PC-3 (cell line): ENCODE measurements around the gene SYT1. TPM values are rescaled to one million over a fixed set of nuclear protein-coding genes. Genes with fewer than 3 reads are reported as not detected.

Experiments
- ATAC-seq: fragments of 200-7000 bp; cut with Tn5 transposase; 2 replicates; pipeline ENCODE4 v1.9.1; 2020; ENCODE audit warnings: mild to moderate bottlenecking, moderate library complexity
- BruUV-seq: library from RNA; stranded (reverse); fragments of 400-500 nt; replicated peaks from 2 replicates; lab custom pipeline; 2021; lab: Mats Ljungman, UMichigan
- CTCF ChIA-PET: fragments of 300-600 bp; sonication (Branson Sonifier 250); formaldehyde crosslinking; loops from one replicate; lab custom pipeline; 2022; ENCODE audit warnings: antibody characterized with exemption; lab: Charles Lee
- POLR2A ChIA-PET: fragments of 300-600 bp; sonication (Branson Sonifier 250); formaldehyde crosslinking; loops from one replicate; lab custom pipeline; 2022; ENCODE audit warnings: antibody characterized with exemption; ENCODE audit not compliant: unreplicated experiment; lab: Charles Lee
- DNase-seq: peaks from one replicate; pipeline ENCODE4 v3.0.0-alpha.2; 2015
- H2AFZ ChIP-seq: fragments of 300-600 bp; sonication (generic); 2 replicates; pipeline ENCODE4 v1.6.0; 2016; ENCODE audit warnings: antibody characterized with exemption, low read length
- H3F3A ChIP-seq: fragments of 300-600 bp; sonication (generic); one replicate; pipeline ENCODE4 v1.6.0; 2017; ENCODE audit warnings: antibody characterized with exemption, low read length, control low read depth, mild to moderate bottlenecking; ENCODE audit not compliant: unreplicated experiment
- H3K27ac ChIP-seq: fragments of 300-600 bp; sonication (generic); 2 replicates; pipeline ENCODE4 v1.5.1; 2016; ENCODE audit warnings: mild to moderate bottlenecking, low read length
- H3K27me3 ChIP-seq: fragments of 300-600 bp; sonication (generic); 2 replicates; pipeline ENCODE4 v1.6.1; 2016; ENCODE audit warnings: low read length, mixed read lengths
- H3K36me3 ChIP-seq: fragments of 300-600 bp; sonication (generic); 2 replicates; pipeline ENCODE4 v1.6.1; 2016; ENCODE audit warnings: low read depth, mixed run types, low read length, mixed read lengths
- H3K4me1 ChIP-seq: fragments of 300-600 bp; sonication (generic); 2 replicates; pipeline ENCODE4 v1.5.1; 2016; ENCODE audit warnings: low read length; ENCODE audit not compliant: insufficient read depth
- H3K4me2 ChIP-seq: fragments of 300-600 bp; sonication (generic); 2 replicates; pipeline ENCODE4 v1.6.0; 2016; ENCODE audit warnings: low read length
- H3K4me3 ChIP-seq: fragments of 300-600 bp; sonication (generic); 2 replicates; pipeline ENCODE4 v1.5.1; 2016; ENCODE audit warnings: mild to moderate bottlenecking, low read length, mixed read lengths
- H3K79me2 ChIP-seq: fragments of 300-600 bp; sonication (generic); 2 replicates; pipeline ENCODE4 v1.6.1; 2017; ENCODE audit warnings: low read length, mixed read lengths
- H3K9ac ChIP-seq: fragments of 300-600 bp; sonication (generic); 2 replicates; pipeline ENCODE4 v1.6.0; 2016; ENCODE audit warnings: mild to moderate bottlenecking, low read length
- H3K9me2 ChIP-seq: fragments of 300-600 bp; sonication (generic); replicated peaks from 2 replicates; pipeline ENCODE4 v1.6.1; 2016; ENCODE audit warnings: mixed run types, low read length, mixed read lengths
- H3K9me3 ChIP-seq: fragments of 300-600 bp; sonication (generic); 2 replicates; pipeline ENCODE4 v1.6.1; 2016; ENCODE audit warnings: low read length, mixed read lengths
- H4K20me1 ChIP-seq: fragments of 300-600 bp; sonication (generic); 2 replicates; pipeline ENCODE4 v1.6.1; 2016; ENCODE audit warnings: low read length, mixed read lengths
- EZH2 ChIP-seq: fragments of 300-600 bp; sonication (generic); IDR thresholded peaks from one replicate; pipeline ENCODE4 v1.6.1; 2017; ENCODE audit warnings: antibody characterized with exemption, mild to moderate bottlenecking, low read length; ENCODE audit not compliant: unreplicated experiment
- EZH2phosphoT487 ChIP-seq: fragments of 300-600 bp; sonication (generic); IDR thresholded peaks from 2 replicates; pipeline ENCODE4 v1.6.1; 2018; ENCODE audit warnings: mild to moderate bottlenecking, antibody characterized with exemption, low read length, borderline replicate concordance
- intact Hi-C: fragments of 100-400 bp; cut with micrococcal nuclease; formaldehyde crosslinking; loops from 2 replicates; pipeline ENCODE4 v1.9.0; 2023
- total RNA-seq: library from RNA; depleted of rRNA; stranded (reverse); fragments of >200 nt; gene quantifications from 2 replicates; pipeline ENCODE4 v1.2.3, GENCODE V29; 2014
- TF ChIP-seq, protein P1 (sequence below): fragments of 300-600 bp; sonication (generic); conservative IDR thresholded peaks from 2 replicates; pipeline ENCODE4 v1.5.1; 2017; ENCODE audit warnings: antibody characterized with exemption, low read depth, mild to moderate bottlenecking, low read length

SYT1 gene
- total RNA-seq, 1 experiment from 2014 or later: 0.51 TPM

DNA sequence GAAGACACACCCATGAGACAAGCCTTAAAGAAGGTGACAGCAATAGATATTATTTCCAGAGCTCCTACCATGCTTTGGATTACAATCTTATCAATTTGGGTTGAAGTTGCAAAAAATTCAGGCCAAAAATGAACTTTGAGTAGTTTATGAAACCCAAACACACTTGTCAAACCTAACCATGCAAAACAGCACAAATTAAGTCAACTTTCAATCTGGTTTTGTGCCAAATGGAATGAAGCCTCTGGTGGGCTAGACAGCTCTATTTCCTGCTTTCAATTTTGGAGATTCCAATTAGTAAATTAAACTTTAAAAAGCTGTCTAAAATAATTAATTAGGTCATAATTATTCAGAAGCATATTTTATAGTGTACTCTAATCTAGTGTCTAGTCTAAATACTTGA, 203.4 kb downstream of the SYT1 start:
- no peaks in the 10 kb centered on the region for H3K27me3 ChIP-seq
- H3K4me1 ChIP-seq: no peaks in the 10 kb centered on the region
- no peaks in the 10 kb centered on the region for H4K20me1 ChIP-seq
- intact Hi-C loops: no loop called here
- CTCF ChIA-PET: no interaction called here
- no peak overlapping the region for H3K27ac ChIP-seq
- no peaks in the 10 kb centered on the region for H3K9me3 ChIP-seq
- no peak overlapping the region for H3K4me3 ChIP-seq
- H2AFZ ChIP-seq: no peak overlapping the region
- POLR2A ChIA-PET: no interaction called here
- H3K9ac ChIP-seq: no peak overlapping the region
- H3F3A ChIP-seq: no peaks in the 10 kb centered on the region
- no peak overlapping the region for H3K4me2 ChIP-seq
- no peak for ATAC-seq
- H3K79me2 ChIP-seq: no peaks in the 10 kb centered on the region
- TF ChIP-seq EZH2phosphoT487 (no peak), EZH2 (no peak)
- TF ChIP-seq, protein P1, sequence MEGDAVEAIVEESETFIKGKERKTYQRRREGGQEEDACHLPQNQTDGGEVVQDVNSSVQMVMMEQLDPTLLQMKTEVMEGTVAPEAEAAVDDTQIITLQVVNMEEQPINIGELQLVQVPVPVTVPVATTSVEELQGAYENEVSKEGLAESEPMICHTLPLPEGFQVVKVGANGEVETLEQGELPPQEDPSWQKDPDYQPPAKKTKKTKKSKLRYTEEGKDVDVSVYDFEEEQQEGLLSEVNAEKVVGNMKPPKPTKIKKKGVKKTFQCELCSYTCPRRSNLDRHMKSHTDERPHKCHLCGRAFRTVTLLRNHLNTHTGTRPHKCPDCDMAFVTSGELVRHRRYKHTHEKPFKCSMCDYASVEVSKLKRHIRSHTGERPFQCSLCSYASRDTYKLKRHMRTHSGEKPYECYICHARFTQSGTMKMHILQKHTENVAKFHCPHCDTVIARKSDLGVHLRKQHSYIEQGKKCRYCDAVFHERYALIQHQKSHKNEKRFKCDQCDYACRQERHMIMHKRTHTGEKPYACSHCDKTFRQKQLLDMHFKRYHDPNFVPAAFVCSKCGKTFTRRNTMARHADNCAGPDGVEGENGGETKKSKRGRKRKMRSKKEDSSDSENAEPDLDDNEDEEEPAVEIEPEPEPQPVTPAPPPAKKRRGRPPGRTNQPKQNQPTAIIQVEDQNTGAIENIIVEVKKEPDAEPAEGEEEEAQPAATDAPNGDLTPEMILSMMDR: no peak
- no peaks in the 10 kb centered on the region for H3K36me3 ChIP-seq
- no peaks in the 10 kb centered on the region for H3K9me2 ChIP-seq
- DNase-seq: no peak
- BruUV-seq: no TSS peak

DNA sequence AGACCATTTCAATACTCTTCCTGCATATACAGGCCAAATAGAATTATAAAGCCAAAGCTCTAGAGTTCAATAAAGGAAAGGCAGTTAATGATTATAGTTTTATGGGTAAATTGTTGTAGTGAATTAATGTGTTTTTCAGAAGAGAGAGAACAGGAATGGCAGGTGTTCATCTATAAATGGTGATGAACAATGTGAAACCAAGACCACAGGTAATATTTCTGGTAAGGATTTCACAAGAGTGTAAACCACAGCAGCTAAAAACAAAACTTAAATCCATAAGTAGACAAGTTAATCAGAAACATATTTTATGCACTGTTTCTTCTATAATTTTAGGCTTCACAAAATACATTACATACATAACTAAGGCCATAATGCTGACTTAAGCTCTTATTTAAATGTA, 204.4 kb downstream of the SYT1 start:
- ChIA-PET CTCF (no interaction called here), POLR2A (no interaction called here)
- H3K9me3 ChIP-seq: no peaks in the 10 kb centered on the region
- H4K20me1 ChIP-seq: no peaks in the 10 kb centered on the region
- H3K27me3 ChIP-seq: no peaks in the 10 kb centered on the region
- no peaks in the 10 kb centered on the region for H3K79me2 ChIP-seq
- H3K4me3 ChIP-seq: no peak overlapping the region
- H3K4me2 ChIP-seq: no peak overlapping the region
- no peaks in the 10 kb centered on the region for H3K36me3 ChIP-seq
- no peaks in the 10 kb centered on the region for H3K4me1 ChIP-seq
- DNase-seq: no peak
- no peak overlapping the region for H3K9ac ChIP-seq
- BruUV-seq: no TSS peak
- no peaks in the 10 kb centered on the region for H3F3A ChIP-seq
- TF ChIP-seq, protein P1: no peak
- TF ChIP-seq EZH2 (no peak), EZH2phosphoT487 (no peak)
- ATAC-seq: no peak
- H2AFZ ChIP-seq: no peak overlapping the region
- H3K9me2 ChIP-seq: no peaks in the 10 kb centered on the region
- intact Hi-C loops: no loop called here
- no peak overlapping the region for H3K27ac ChIP-seq

DNA sequence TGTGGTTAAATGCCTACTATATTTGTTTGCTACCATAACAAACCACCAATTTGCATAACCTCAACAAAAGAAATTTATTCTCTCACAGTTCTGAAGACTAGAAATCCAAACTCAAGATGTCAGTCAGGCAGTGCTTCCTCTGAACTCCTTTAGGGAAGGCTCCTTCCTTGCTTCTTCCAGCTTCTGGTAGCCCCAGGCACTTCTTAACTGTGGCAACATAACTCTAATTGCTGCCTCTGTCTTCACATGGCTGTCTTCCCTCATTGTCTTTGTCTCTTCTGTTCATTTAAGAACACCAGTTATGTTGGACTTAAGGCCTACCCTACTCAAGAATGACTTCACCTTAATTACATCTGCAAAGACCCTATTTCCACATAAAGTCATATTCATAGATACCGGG, 206.9 kb downstream of the SYT1 start:
- no peak for ATAC-seq
- no peak for TF ChIP-seq EZH2phosphoT487
- TF ChIP-seq EZH2: no peak
- TF ChIP-seq, protein P1: no peak
- BruUV-seq: no TSS peak
- H4K20me1 ChIP-seq: no peaks in the 10 kb centered on the region
- no peaks in the 10 kb centered on the region for H3K9me3 ChIP-seq
- H3K4me3 ChIP-seq: no peak overlapping the region
- no peak for DNase-seq
- H3K27ac ChIP-seq: no peak overlapping the region
- H3K9me2 ChIP-seq: no peaks in the 10 kb centered on the region
- ChIA-PET CTCF (no interaction called here), POLR2A (no interaction called here)
- H3K27me3 ChIP-seq: no peaks in the 10 kb centered on the region
- no peak overlapping the region for H3K9ac ChIP-seq
- H3K79me2 ChIP-seq: no peaks in the 10 kb centered on the region
- no peak overlapping the region for H2AFZ ChIP-seq
- H3K36me3 ChIP-seq: no peaks in the 10 kb centered on the region
- intact Hi-C loops: no loop called here
- H3K4me1 ChIP-seq: no peaks in the 10 kb centered on the region
- no peak overlapping the region for H3K4me2 ChIP-seq
- no peaks in the 10 kb centered on the region for H3F3A ChIP-seq
